ENCODE results near the gene BTBD6.

DNA sequence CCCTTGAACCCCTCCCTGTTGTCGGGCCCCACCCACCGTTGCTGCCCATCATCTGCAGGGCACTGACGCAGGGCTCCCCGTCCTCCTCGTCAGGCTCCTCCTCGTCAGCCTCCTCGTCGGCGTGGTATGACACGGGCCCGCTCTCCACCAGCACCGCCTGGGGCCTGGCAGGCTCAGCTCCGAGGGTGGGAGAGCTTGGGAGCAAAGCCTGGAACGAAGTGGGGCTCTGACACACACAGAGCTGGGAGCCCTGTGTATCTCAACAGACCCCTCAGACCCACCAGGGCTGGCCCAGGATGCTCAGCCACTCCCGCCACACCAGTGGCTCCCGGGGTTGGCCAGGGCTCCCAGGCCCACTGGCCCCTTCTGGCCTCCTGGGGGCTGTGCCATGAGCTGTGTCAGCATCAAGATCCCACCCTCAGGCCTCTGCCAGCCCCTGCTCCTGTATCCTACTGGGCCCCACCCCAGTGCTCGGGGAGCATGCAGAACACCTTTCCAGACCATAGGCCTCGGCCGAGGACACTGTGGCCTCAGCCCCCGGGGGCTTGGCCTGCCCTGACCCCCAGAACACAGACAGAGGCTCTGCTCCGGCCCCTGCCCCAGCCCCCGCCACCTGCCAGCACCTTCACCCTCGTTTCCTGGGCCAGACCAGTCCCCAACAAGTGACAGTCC is 37.1 kb upstream of the BTBD6 start:
- TF ChIP-seq OSR1 (CRISPR knock-in tag; IDR thresholded peaks at IDR 0.05), result no peak
- TF ChIP-seq, protein P1, sequence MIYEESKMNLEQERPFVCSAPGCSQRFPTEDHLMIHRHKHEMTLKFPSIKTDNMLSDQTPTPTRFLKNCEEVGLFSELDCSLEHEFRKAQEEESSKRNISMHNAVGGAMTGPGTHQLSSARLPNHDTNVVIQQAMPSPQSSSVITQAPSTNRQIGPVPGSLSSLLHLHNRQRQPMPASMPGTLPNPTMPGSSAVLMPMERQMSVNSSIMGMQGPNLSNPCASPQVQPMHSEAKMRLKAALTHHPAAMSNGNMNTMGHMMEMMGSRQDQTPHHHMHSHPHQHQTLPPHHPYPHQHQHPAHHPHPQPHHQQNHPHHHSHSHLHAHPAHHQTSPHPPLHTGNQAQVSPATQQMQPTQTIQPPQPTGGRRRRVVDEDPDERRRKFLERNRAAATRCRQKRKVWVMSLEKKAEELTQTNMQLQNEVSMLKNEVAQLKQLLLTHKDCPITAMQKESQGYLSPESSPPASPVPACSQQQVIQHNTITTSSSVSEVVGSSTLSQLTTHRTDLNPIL (CRISPR knock-in tag; IDR thresholded peaks at IDR 0.05; ENCODE audit: low read depth), result no peak
- TF ChIP-seq ZNF8 (CRISPR knock-in tag; IDR thresholded peaks at IDR 0.05), result no peak
- TF ChIP-seq SNAI2 (CRISPR knock-in tag; IDR thresholded peaks at IDR 0.05), result no peak
- TF ChIP-seq, protein P2, sequence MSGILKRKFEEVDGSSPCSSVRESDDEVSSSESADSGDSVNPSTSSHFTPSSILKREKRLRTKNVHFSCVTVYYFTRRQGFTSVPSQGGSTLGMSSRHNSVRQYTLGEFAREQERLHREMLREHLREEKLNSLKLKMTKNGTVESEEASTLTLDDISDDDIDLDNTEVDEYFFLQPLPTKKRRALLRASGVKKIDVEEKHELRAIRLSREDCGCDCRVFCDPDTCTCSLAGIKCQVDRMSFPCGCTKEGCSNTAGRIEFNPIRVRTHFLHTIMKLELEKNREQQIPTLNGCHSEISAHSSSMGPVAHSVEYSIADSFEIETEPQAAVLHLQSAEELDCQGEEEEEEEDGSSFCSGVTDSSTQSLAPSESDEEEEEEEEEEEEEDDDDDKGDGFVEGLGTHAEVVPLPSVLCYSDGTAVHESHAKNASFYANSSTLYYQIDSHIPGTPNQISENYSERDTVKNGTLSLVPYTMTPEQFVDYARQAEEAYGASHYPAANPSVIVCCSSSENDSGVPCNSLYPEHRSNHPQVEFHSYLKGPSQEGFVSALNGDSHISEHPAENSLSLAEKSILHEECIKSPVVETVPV (CRISPR knock-in tag; IDR thresholded peaks at IDR 0.05), result no peak
- no peak for TF ChIP-seq ZC3H10 (CRISPR knock-in tag; IDR thresholded peaks at IDR 0.05)
- TF ChIP-seq ZFP3 (CRISPR knock-in tag; IDR thresholded peaks at IDR 0.05), result no peak
- no peak for TF ChIP-seq ZNF565 (CRISPR knock-in tag; conservative IDR thresholded peaks at IDR 0.05; ENCODE audit: low read depth)
- TF ChIP-seq, protein P3, sequence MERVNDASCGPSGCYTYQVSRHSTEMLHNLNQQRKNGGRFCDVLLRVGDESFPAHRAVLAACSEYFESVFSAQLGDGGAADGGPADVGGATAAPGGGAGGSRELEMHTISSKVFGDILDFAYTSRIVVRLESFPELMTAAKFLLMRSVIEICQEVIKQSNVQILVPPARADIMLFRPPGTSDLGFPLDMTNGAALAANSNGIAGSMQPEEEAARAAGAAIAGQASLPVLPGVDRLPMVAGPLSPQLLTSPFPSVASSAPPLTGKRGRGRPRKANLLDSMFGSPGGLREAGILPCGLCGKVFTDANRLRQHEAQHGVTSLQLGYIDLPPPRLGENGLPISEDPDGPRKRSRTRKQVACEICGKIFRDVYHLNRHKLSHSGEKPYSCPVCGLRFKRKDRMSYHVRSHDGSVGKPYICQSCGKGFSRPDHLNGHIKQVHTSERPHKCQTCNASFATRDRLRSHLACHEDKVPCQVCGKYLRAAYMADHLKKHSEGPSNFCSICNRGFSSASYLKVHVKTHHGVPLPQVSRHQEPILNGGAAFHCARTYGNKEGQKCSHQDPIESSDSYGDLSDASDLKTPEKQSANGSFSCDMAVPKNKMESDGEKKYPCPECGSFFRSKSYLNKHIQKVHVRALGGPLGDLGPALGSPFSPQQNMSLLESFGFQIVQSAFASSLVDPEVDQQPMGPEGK (CRISPR knock-in tag; IDR thresholded peaks at IDR 0.05; ENCODE audit: borderline replicate concordance), result no peak
